Measurements from ENCODE around the gene NOX3. TPM values are rescaled to one million over a fixed set of nuclear protein-coding genes. Genes with fewer than 3 reads are reported as not detected.

NOX3 gene
- total and polyA plus RNA-seq, 2 of the 8 experiments (the other 6 are each of a cell fraction or from before 2014, with no cell fraction given): not detected

GRCh38 chr6:155436981-155437749, 18.5 kb downstream of the NOX3 start (continued):
- TF ChIP-seq USF2 (IDR thresholded peaks at IDR 0.05; ENCODE audit: low read length) (no peak), MAFK (IDR thresholded peaks at IDR 0.05; ENCODE audit: low read depth, low read length) (no peak), RBBP5 (IDR thresholded peaks at IDR 0.05; ENCODE audit: borderline replicate concordance, low read depth, low read length) (no peak), TAF1 (IDR thresholded peaks at IDR 0.05; ENCODE audit: low read depth, low read length) (no peak), SIX5 (IDR thresholded peaks at IDR 0.05; ENCODE audit: low read depth, low read length) (no peak), GABPA (IDR thresholded peaks at IDR 0.05; ENCODE audit: borderline replicate concordance, insufficient read depth, low read length) (no peak), RNF2 (IDR thresholded peaks at IDR 0.05; ENCODE audit: borderline replicate concordance, low read depth, low read length, missing control alignments, poor library complexity, severe bottlenecking) (no peak)
